Body of pancreas (tissue), 4 donors: Measurements from ENCODE around the gene ARMC12.

Experiments used
- POLR2A ChIP-seq, 3 donors: fragments of 450-650 bp; IDR thresholded peaks; one replicate each; pipeline ENCODE4 v1.6.1; 2016; ENCODE audit warnings: antibody characterized with exemption in 3 of 3, mild to moderate bottlenecking in 2 of 3
- TF ChIP-seq, protein P1 (sequence below), 7 experiments: fragments of 450-650 bp in 4 of 7; fragments of 200-600 bp in 3 of 7; sonication (generic) in 3 of 7; IDR thresholded peaks; one replicate each; pipeline ENCODE4 v1.5.1; 2016 to 2019; ENCODE audit warnings: antibody characterized with exemption in 7 of 7

GRCh38 chr6:35725721-35726438 is 11.0 kb upstream of the ARMC12 start:
- TF ChIP-seq, protein P1, sequence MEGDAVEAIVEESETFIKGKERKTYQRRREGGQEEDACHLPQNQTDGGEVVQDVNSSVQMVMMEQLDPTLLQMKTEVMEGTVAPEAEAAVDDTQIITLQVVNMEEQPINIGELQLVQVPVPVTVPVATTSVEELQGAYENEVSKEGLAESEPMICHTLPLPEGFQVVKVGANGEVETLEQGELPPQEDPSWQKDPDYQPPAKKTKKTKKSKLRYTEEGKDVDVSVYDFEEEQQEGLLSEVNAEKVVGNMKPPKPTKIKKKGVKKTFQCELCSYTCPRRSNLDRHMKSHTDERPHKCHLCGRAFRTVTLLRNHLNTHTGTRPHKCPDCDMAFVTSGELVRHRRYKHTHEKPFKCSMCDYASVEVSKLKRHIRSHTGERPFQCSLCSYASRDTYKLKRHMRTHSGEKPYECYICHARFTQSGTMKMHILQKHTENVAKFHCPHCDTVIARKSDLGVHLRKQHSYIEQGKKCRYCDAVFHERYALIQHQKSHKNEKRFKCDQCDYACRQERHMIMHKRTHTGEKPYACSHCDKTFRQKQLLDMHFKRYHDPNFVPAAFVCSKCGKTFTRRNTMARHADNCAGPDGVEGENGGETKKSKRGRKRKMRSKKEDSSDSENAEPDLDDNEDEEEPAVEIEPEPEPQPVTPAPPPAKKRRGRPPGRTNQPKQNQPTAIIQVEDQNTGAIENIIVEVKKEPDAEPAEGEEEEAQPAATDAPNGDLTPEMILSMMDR (IDR thresholded peaks at IDR 0.05) = no peak
- peak in 2 of 3 donors; percentile 14 to 54 for TF ChIP-seq POLR2A (IDR thresholded peaks at IDR 0.05)
